H1 (cell line): ENCODE results near the gene WWC2. TPM values are rescaled to one million over a fixed set of nuclear protein-coding genes. Genes with fewer than 3 reads are reported as not detected.

ENCODE experiments used
- CTCF ChIA-PET: fragments of 300-600 bp; sonication (Branson Sonifier 250); formaldehyde crosslinking; loops from one replicate; lab custom pipeline; 2021; ENCODE audit not compliant: partially characterized antibody; lab: Charles Lee
- POLR2A ChIA-PET: fragments of 300-600 bp; sonication (Branson Sonifier 250); formaldehyde crosslinking; loops from one replicate; lab custom pipeline; 2021; ENCODE audit warnings: inconsistent platforms; ENCODE audit not compliant: partially characterized antibody; lab: Charles Lee
- DNase-seq, 2 experiments: peaks; one replicate each; pipeline versions ENCODE4 v3.0.0 to v3.0.0-alpha.2; 2010 to 2022; ENCODE audit warnings: low spot score in 2 of 2, low read depth in 1 of 2, mixed read lengths in 1 of 2
- FAIRE-seq: peaks from 2 replicates; lab custom pipeline; 2011; peaks lifted over from hg19 to GRCh38; lab: Jason Lieb, UNC
- H2AFZ ChIP-seq: 2 replicates; pipeline ENCODE4 v1.8.1; 2012; ENCODE audit warnings: low read length, inconsistent platforms
- H2AK5ac ChIP-seq: 2 replicates; pipeline ENCODE4 v1.6.1; 2013; ENCODE audit warnings: low read depth, low read length
- H2BK120ac ChIP-seq: replicated peaks from 2 replicates; pipeline ENCODE3; 2013; ENCODE audit warnings: low read depth, low read length, inconsistent platforms
- H2BK12ac ChIP-seq: 2 replicates; pipeline ENCODE4 v1.6.1; 2013; ENCODE audit warnings: low read depth, low read length
- H2BK15ac ChIP-seq: 2 replicates; pipeline ENCODE4 v1.6.1; 2013; ENCODE audit warnings: low read length
- H2BK20ac ChIP-seq: 2 replicates; pipeline ENCODE4 v1.6.1; 2013; ENCODE audit warnings: low read length
- H2BK5ac ChIP-seq: 2 replicates; pipeline ENCODE4 v1.6.1; 2013; ENCODE audit warnings: low read depth, low read length
- H3K14ac ChIP-seq: 2 replicates; pipeline ENCODE4 v1.6.1; 2013; ENCODE audit warnings: inconsistent platforms; ENCODE audit not compliant: insufficient read length
- H3K18ac ChIP-seq: 2 replicates; pipeline ENCODE4 v1.6.1; 2013; ENCODE audit warnings: low read length; ENCODE audit errors: extremely low read depth
- H3K23ac ChIP-seq: 2 replicates; pipeline ENCODE4 v1.6.1; 2013; ENCODE audit warnings: inconsistent platforms; ENCODE audit not compliant: insufficient read length
- H3K23me2 ChIP-seq: 2 replicates; pipeline ENCODE4 v1.6.1; 2013; ENCODE audit warnings: low read depth, low read length
- H3K27ac ChIP-seq: 2 replicates; pipeline ENCODE4 v1.6.1; 2011; ENCODE audit warnings: low read depth, low read length, inconsistent platforms
- H3K27me3 ChIP-seq, 4 experiments: replicated peaks in 1 of 4; 1 replicate in 1 of 4; 2 replicates in 3 of 4; pipeline versions ENCODE4 v1.6.1 to v1.8.1; 2011 to 2013; ENCODE audit warnings: low read length in 3 of 4, mild to moderate bottlenecking in 3 of 4, inconsistent platforms in 2 of 4, mixed read lengths in 2 of 4, moderate library complexity in 1 of 4; ENCODE audit not compliant: control insufficient read depth in 3 of 4, insufficient read depth in 3 of 4; ENCODE audit errors: extremely low read depth in 1 of 4
- H3K36me3 ChIP-seq, 4 experiments: 2 replicates each; pipeline versions ENCODE4 v1.6.1 to v1.8.1; 2011 to 2013; ENCODE audit warnings: mild to moderate bottlenecking in 4 of 4, low read length in 3 of 4, moderate library complexity in 2 of 4, control low read depth in 1 of 4, inconsistent platforms in 1 of 4; ENCODE audit not compliant: insufficient read depth in 4 of 4, control insufficient read depth in 2 of 4
- H3K4ac ChIP-seq: replicated peaks from 2 replicates; pipeline ENCODE3; 2013; ENCODE audit warnings: low read length, low read depth, mixed read lengths, inconsistent platforms; ENCODE audit not compliant: insufficient read length
- H3K4me1 ChIP-seq, 4 experiments: replicated peaks in 1 of 4; 1 replicate in 1 of 4; 2 replicates in 3 of 4; pipeline versions ENCODE4 v1.6.1 to v1.8.1; 2011 to 2013; ENCODE audit warnings: low read length in 3 of 4, inconsistent platforms in 2 of 4, mixed read lengths in 1 of 4; ENCODE audit not compliant: insufficient read depth in 4 of 4, control insufficient read depth in 3 of 4
- H3K4me2 ChIP-seq, 2 experiments: 2 replicates each; pipeline versions ENCODE4 v1.6.1 to v1.8.1; 2011 to 2013; ENCODE audit warnings: low read depth in 2 of 2, low read length in 2 of 2, control low read depth in 1 of 2, inconsistent platforms in 1 of 2, mild to moderate bottlenecking in 1 of 2; ENCODE audit not compliant: insufficient read depth in 1 of 2
- H3K4me3 ChIP-seq, 4 experiments: fragments of 200-600, 300-600 bp in 1 of 4; sonication (generic), shearing (Covaris generic), sonication (Bioruptor Twin) in 1 of 4; 2 replicates each; pipeline versions ENCODE4 v1.5.1 to v1.8.1; 2011 to 2016; ENCODE audit warnings: low read length in 4 of 4, low read depth in 3 of 4, control low read depth in 2 of 4, inconsistent platforms in 2 of 4, mild to moderate bottlenecking in 2 of 4, mixed read lengths in 1 of 4, moderate library complexity in 1 of 4; ENCODE audit not compliant: insufficient read depth in 2 of 4; ENCODE audit errors: extremely low read depth in 1 of 4
- H3K56ac ChIP-seq: replicated peaks from 2 replicates; pipeline ENCODE3; 2013; ENCODE audit warnings: low read depth, mild to moderate bottlenecking, mixed read lengths, low read length, inconsistent platforms; ENCODE audit not compliant: insufficient read length
- H3K79me1 ChIP-seq: 2 replicates; pipeline ENCODE4 v1.6.1; 2013; ENCODE audit warnings: low read depth, low read length, control low read depth
- H3K79me2 ChIP-seq, 2 experiments: 2 replicates each; pipeline versions ENCODE4 v1.6.1 to v1.8.1; 2012 to 2013; ENCODE audit warnings: low read length in 2 of 2, mild to moderate bottlenecking in 2 of 2, inconsistent platforms in 1 of 2; ENCODE audit not compliant: insufficient read depth in 2 of 2, control insufficient read depth in 1 of 2
- H3K9ac ChIP-seq, 4 experiments: replicated peaks in 1 of 4; 1 replicate in 1 of 4; 2 replicates in 3 of 4; pipeline versions ENCODE4 v1.6.1 to v1.8.1; 2011 to 2013; ENCODE audit warnings: low read depth in 3 of 4, low read length in 3 of 4, control low read depth in 2 of 4, mild to moderate bottlenecking in 2 of 4, moderate library complexity in 2 of 4, inconsistent platforms in 1 of 4; ENCODE audit errors: extremely low read depth in 1 of 4
- H3K9me3 ChIP-seq, 2 experiments: 2 replicates each; pipeline versions ENCODE4 v1.6.1 to v1.8.1; 2012 to 2013; ENCODE audit warnings: mild to moderate bottlenecking in 2 of 2, moderate library complexity in 2 of 2, control low read depth in 1 of 2, inconsistent platforms in 1 of 2, low read depth in 1 of 2, low read length in 1 of 2, mixed read lengths in 1 of 2; ENCODE audit not compliant: insufficient read depth in 2 of 2
- H4K20me1 ChIP-seq, 2 experiments: replicated peaks in 1 of 2; 2 replicates each; pipeline versions ENCODE3 to v1.8.1; 2011 to 2013; ENCODE audit warnings: inconsistent platforms in 2 of 2, low read length in 2 of 2, mild to moderate bottlenecking in 1 of 2; ENCODE audit not compliant: insufficient read depth in 2 of 2, control insufficient read depth in 1 of 2
- H4K5ac ChIP-seq: 2 replicates; pipeline ENCODE4 v1.6.1; 2013; ENCODE audit warnings: low read length, low read depth, mixed read lengths, inconsistent platforms; ENCODE audit not compliant: insufficient read length
- H4K8ac ChIP-seq: 2 replicates; pipeline ENCODE4 v1.8.0; 2013; ENCODE audit warnings: mild to moderate bottlenecking, moderate library complexity, low read length, inconsistent platforms; ENCODE audit not compliant: insufficient read depth; ENCODE audit errors: extremely low read depth
- H4K91ac ChIP-seq: replicated peaks from 2 replicates; pipeline ENCODE3; 2013; ENCODE audit warnings: low read length, mixed read lengths, inconsistent platforms; ENCODE audit not compliant: insufficient read length
- BACH1 ChIP-seq: IDR thresholded peaks from 2 replicates; pipeline ENCODE4 v1.6.1; 2012; ENCODE audit warnings: low read length, improper control_type of control experiment
- BCL11A ChIP-seq, 2 experiments: IDR thresholded peaks; one replicate each; pipeline ENCODE4 v1.6.1; 2011; ENCODE audit warnings: low read depth in 2 of 2, low read length in 2 of 2, mild to moderate bottlenecking in 2 of 2
- CBX8 ChIP-seq: fragments of 300-800, 300-1000 bp; sonication (generic); IDR thresholded peaks from 2 replicates; pipeline ENCODE4 v1.7.1; 2016; ENCODE audit warnings: low read depth, low read length, borderline replicate concordance
- CHD2 ChIP-seq: IDR thresholded peaks from 2 replicates; pipeline ENCODE4 v1.6.1; 2012; ENCODE audit warnings: low read length, improper control_type of control experiment
- CREB1 ChIP-seq: IDR thresholded peaks from 2 replicates; pipeline ENCODE4 v1.6.1; 2012; ENCODE audit warnings: inconsistent platforms
- EGR1 ChIP-seq: IDR thresholded peaks from 2 replicates; pipeline ENCODE4 v1.6.1; 2011; ENCODE audit warnings: low read depth, low read length, borderline replicate concordance
- NANOG ChIP-seq: IDR thresholded peaks from 2 replicates; pipeline ENCODE4 v1.6.1; 2011; ENCODE audit warnings: low read length, low read depth, mild to moderate bottlenecking, inconsistent platforms; ENCODE audit not compliant: insufficient read depth, poor library complexity, severe bottlenecking
- POLR2A ChIP-seq, 2 experiments: IDR thresholded peaks; 1 replicate in 1 of 2; 2 replicates in 1 of 2; pipeline ENCODE4 v1.6.1; 2011; ENCODE audit warnings: low read depth in 2 of 2, low read length in 2 of 2, mild to moderate bottlenecking in 2 of 2; ENCODE audit errors: control extremely low read depth in 1 of 2
- RAD21 ChIP-seq, 2 experiments: IDR thresholded peaks in 1 of 2; conservative IDR thresholded peaks in 1 of 2; 2 replicates each; pipeline ENCODE4 v1.6.1; 2011; ENCODE audit warnings: low read depth in 2 of 2, low read length in 2 of 2, improper control_type of control experiment in 1 of 2, inconsistent platforms in 1 of 2, mild to moderate bottlenecking in 1 of 2, moderate library complexity in 1 of 2
- TEAD4 ChIP-seq: IDR thresholded peaks from 2 replicates; pipeline ENCODE4 v1.6.1; 2012; ENCODE audit warnings: low read depth, low read length, inconsistent platforms, mixed read lengths
- WGBS, 2 experiments: shearing (Covaris generic) in 1 of 2; methylation state at CpG; one replicate each; pipeline versions ENCODE4 v1.1.6 to v1.1.7; 2013 to 2015; ENCODE audit warnings: low lambda C conversion rate in 2 of 2, mixed read lengths in 2 of 2, inconsistent platforms in 1 of 2, low coverage in 1 of 2, missing lambda C conversion rate in 1 of 2; ENCODE audit not compliant: insufficient replicate concordance in 2 of 2, insufficient coverage in 1 of 2, insufficient read length in 1 of 2; ENCODE audit errors: extremely low coverage in 1 of 2, missing lambda C conversion rate in 1 of 2; 5-methylcytosine and 5-hydroxymethylcytosine counted together
- polyA plus RNA-seq, 7 experiments: library from polyadenylated mRNA; depleted of rRNA in 3 of 7; stranded (reverse) in 5 of 7; unstranded in 2 of 7; fragments of >200 nt in 5 of 7; fragments of 200-250 nt in 2 of 7; gene quantifications; 1 replicate in 5 of 7; 2 replicates in 1 of 7; 4 replicates in 1 of 7; pipeline versions ENCODE4 v1.2.1 to v1.2.3, GENCODE V29; 2011 to 2013; ENCODE audit warnings: missing spikeins in 2 of 7, mixed read lengths in 2 of 7
- total RNA-seq: library from RNA; stranded (reverse); fragmentation: NEBNext Ultra II Directional; extraction: Animal tissue kit (Norgen Biotek cat#: 25700); gene quantifications from 2 replicates; pipeline ENCODE4 v1.2.1, GENCODE V29; 2021
- TF ChIP-seq, protein P1 (sequence below), 3 experiments: IDR thresholded peaks; 1 replicate in 2 of 3; 2 replicates in 1 of 3; pipeline versions ENCODE4 v1.5.1 to v1.6.1; 2011; ENCODE audit warnings: low read length in 3 of 3, mild to moderate bottlenecking in 3 of 3, inconsistent platforms in 2 of 3, low read depth in 1 of 3, moderate library complexity in 1 of 3; ENCODE audit not compliant: insufficient read depth in 1 of 3; ENCODE audit errors: control extremely low read depth in 1 of 3

WWC2 gene
- total and polyA plus RNA-seq, 2 of the 8 experiments (the other 6 are each of a cell fraction or from before 2014, with no cell fraction given): 17.6 to 135 TPM

DNA sequence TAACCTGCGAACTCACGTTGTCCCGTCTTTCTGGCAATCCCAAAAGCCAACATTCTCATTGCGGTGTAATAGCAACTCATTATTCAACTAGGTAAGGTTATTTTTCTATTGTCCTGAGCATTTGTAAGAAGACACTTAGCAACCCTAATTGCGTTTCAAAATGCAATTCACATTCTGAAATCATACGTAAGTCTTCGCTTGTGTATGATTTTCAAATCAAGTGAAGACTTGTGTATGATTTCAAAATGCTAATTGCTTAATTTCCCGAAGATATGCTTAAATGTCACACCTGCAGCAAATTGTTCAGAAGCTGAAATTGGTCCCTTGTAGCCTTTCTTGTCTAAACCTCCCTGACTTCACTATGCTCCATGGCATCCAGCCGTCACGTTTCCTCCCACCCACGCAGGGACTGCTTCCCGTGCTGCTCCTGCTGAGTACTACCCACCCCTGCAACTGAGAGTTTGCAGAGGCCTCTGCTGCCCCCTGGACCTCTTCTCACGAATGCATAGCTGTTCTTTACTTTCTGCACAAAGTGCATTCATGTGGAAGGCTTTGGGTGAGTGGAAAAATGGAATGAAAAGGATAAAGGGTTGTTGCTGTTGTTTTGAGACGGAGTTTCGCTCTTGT, 264.0 kb downstream of the WWC2 start:
- Histone ChIP-seq H3K23ac (no peak overlapping the region), H4K5ac (no peak overlapping the region), H4K91ac (no peak overlapping the region), H3K9ac (no peak overlapping the region), H2BK15ac (no peak overlapping the region), H3K79me1 (no peaks in the 10 kb centered on the region), H3K4ac (no peak overlapping the region), H3K23me2 (no peaks in the 10 kb centered on the region), H2BK12ac (no peak overlapping the region), H3K18ac (no peak overlapping the region), H3K4me3 (no peak overlapping the region), H2BK20ac (no peak overlapping the region), H2BK5ac (no peak overlapping the region), H3K79me2 (no peaks in the 10 kb centered on the region), H3K4me1 (peaks cover 0 to 3% (median 0%) of the 10 kb centered on the region in 4 experiments; a peak in 2 of 7 replicates), H3K14ac (no peak overlapping the region), H3K27me3 (no peaks in the 10 kb centered on the region), H3K36me3 (no peaks in the 10 kb centered on the region), H2BK120ac (no peak overlapping the region), H3K27ac (no peak overlapping the region), H4K8ac (no peak overlapping the region), H4K20me1 (no peaks in the 10 kb centered on the region), H3K9me3 (no peaks in the 10 kb centered on the region), H2AK5ac (no peak overlapping the region), H2AFZ (no peak overlapping the region), H3K56ac (no peak overlapping the region), H3K4me2 (no peak overlapping the region)
- FAIRE-seq (no peak), DNase-seq (no peak)
- CTCF ChIA-PET: interaction anchor here (0.6 to 2.4 kb wide), 17 partner anchors 8 to 358 kb away, joined by 3 to 6 read pairs (median 3); no protein-coding TSS in a partner anchor
- WGBS, 2 experiments: 73 to 100% methylated on average over 1 to 15 of the region's 15 CpGs
- POLR2A ChIA-PET: no interaction called here
- TF ChIP-seq BCL11A (IDR thresholded peaks at IDR 0.05; ENCODE audit: low read depth in 2 of 2, low read length in 2 of 2) (no peak), CBX8 (no peak), CREB1 (no peak), EGR1 (0 out of 2 replicates have a peak, but pooled peaks have one; percentile 12), BACH1 (no peak), TEAD4 (no peak), POLR2A (IDR thresholded peaks at IDR 0.05; ENCODE audit: control extremely low read depth in 1 of 2, low read depth in 2 of 2, low read length in 2 of 2) (no peak), NANOG (no peak), RAD21 (IDR thresholded peaks at IDR 0.05 in 1 of 2, conservative IDR thresholded peaks at IDR 0.05 in 1 of 2; ENCODE audit: low read depth in 2 of 2, low read length in 2 of 2) (peak; percentile 60 to 68), CHD2 (no peak)
- TF ChIP-seq, protein P1, sequence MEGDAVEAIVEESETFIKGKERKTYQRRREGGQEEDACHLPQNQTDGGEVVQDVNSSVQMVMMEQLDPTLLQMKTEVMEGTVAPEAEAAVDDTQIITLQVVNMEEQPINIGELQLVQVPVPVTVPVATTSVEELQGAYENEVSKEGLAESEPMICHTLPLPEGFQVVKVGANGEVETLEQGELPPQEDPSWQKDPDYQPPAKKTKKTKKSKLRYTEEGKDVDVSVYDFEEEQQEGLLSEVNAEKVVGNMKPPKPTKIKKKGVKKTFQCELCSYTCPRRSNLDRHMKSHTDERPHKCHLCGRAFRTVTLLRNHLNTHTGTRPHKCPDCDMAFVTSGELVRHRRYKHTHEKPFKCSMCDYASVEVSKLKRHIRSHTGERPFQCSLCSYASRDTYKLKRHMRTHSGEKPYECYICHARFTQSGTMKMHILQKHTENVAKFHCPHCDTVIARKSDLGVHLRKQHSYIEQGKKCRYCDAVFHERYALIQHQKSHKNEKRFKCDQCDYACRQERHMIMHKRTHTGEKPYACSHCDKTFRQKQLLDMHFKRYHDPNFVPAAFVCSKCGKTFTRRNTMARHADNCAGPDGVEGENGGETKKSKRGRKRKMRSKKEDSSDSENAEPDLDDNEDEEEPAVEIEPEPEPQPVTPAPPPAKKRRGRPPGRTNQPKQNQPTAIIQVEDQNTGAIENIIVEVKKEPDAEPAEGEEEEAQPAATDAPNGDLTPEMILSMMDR (IDR thresholded peaks at IDR 0.05; ENCODE audit: control extremely low read depth in 1 of 3, insufficient read depth in 1 of 3, low read depth in 1 of 3, low read length in 3 of 3): peak; percentile 20 to 48 (median 37); a peak in 3 of 4 replicates
